IMR-90 (cell line): ENCODE data around the gene FADS2. TPM values are rescaled to one million over a fixed set of nuclear protein-coding genes. Genes with fewer than 3 reads are reported as not detected.

Experiments
- ATAC-seq: fragments of 200-7000 bp; cut with Tn5 transposase; 2 replicates; pipeline ENCODE4 v1.9.1; 2020; ENCODE audit warnings: low read depth, mild to moderate bottlenecking, moderate library complexity
- BruUV-seq: library from RNA; stranded (reverse); fragments of 400-500 nt; replicated peaks from 2 replicates; lab custom pipeline; 2021; lab: Mats Ljungman, UMichigan
- CTCF ChIA-PET: fragments of 300-600 bp; formaldehyde crosslinking; extraction: SDS; loops from one replicate; lab custom pipeline; 2021; ENCODE audit warnings: antibody characterized with exemption; lab: Yijun Ruan, JAX
- POLR2A ChIA-PET: fragments of 300-600 bp; sonication (Branson Sonifier 250); formaldehyde crosslinking; loops from one replicate; lab custom pipeline; 2022; ENCODE audit warnings: antibody characterized with exemption; ENCODE audit not compliant: unreplicated experiment; lab: Charles Lee
- DNase-seq: peaks from one replicate; pipeline ENCODE4 v3.0.0; 2013
- H2AFZ ChIP-seq: replicated peaks from 2 replicates; pipeline ENCODE3; 2013; ENCODE audit warnings: low read length, mild to moderate bottlenecking; ENCODE audit not compliant: poor library complexity
- H2AK5ac ChIP-seq: 2 replicates; pipeline ENCODE4 v1.6.1; 2013; ENCODE audit warnings: low read depth, low read length, inconsistent platforms
- H2AK9ac ChIP-seq: replicated peaks from 2 replicates; pipeline ENCODE3; 2013; ENCODE audit warnings: mild to moderate bottlenecking, low read depth, low read length, moderate library complexity; ENCODE audit not compliant: poor library complexity
- H2BK120ac ChIP-seq: 2 replicates; pipeline ENCODE4 v1.6.1; 2013; ENCODE audit warnings: low read depth, low read length, inconsistent platforms
- H2BK15ac ChIP-seq: 3 replicates; pipeline ENCODE4 v1.6.1; 2013; ENCODE audit warnings: low read depth, low read length, inconsistent platforms
- H2BK20ac ChIP-seq: 2 replicates; pipeline ENCODE4 v1.6.1; 2013; ENCODE audit warnings: low read depth, mild to moderate bottlenecking, inconsistent platforms, low read length, moderate library complexity
- H2BK5ac ChIP-seq: 2 replicates; pipeline ENCODE4 v1.6.1; 2013; ENCODE audit warnings: mild to moderate bottlenecking, low read depth, low read length, inconsistent platforms; ENCODE audit not compliant: poor library complexity, severe bottlenecking
- H3K14ac ChIP-seq: replicated peaks from 2 replicates; pipeline ENCODE4 v1.6.1; 2013; ENCODE audit warnings: low read depth, low read length, inconsistent platforms
- H3K18ac ChIP-seq: 2 replicates; pipeline ENCODE4 v1.6.1; 2013; ENCODE audit warnings: low read depth, low read length, control low read depth
- H3K23ac ChIP-seq: 2 replicates; pipeline ENCODE4 v1.6.1; 2013; ENCODE audit warnings: low read depth, low read length, inconsistent platforms
- H3K27ac ChIP-seq: 2 replicates; pipeline ENCODE4 v1.5.1; 2013; ENCODE audit warnings: mild to moderate bottlenecking, control low read depth, low read length; ENCODE audit not compliant: insufficient read depth
- H3K27me3 ChIP-seq: 2 replicates; pipeline ENCODE4 v1.6.1; 2013; ENCODE audit warnings: low read length; ENCODE audit not compliant: control insufficient read depth, insufficient read depth
- H3K36me3 ChIP-seq: 2 replicates; pipeline ENCODE4 v1.6.1; 2013; ENCODE audit warnings: low read length, mixed read lengths; ENCODE audit not compliant: control insufficient read depth, insufficient read depth
- H3K4ac ChIP-seq: 2 replicates; pipeline ENCODE4 v1.6.1; 2013; ENCODE audit warnings: low read depth, low read length, inconsistent platforms
- H3K4me1 ChIP-seq: 2 replicates; pipeline ENCODE4 v1.6.1; 2013; ENCODE audit warnings: low read length, mixed read lengths; ENCODE audit not compliant: control insufficient read depth, insufficient read depth
- H3K4me2 ChIP-seq: 2 replicates; pipeline ENCODE4 v1.6.1; 2013; ENCODE audit warnings: low read depth, mild to moderate bottlenecking, control low read depth, low read length, moderate library complexity
- H3K4me3 ChIP-seq: 2 replicates; pipeline ENCODE4 v1.5.1; 2013; ENCODE audit warnings: low read depth, mild to moderate bottlenecking, control low read depth, low read length, moderate library complexity; ENCODE audit not compliant: insufficient read depth
- H3K56ac ChIP-seq: 2 replicates; pipeline ENCODE4 v1.6.1; 2013; ENCODE audit warnings: low read length, inconsistent platforms; ENCODE audit not compliant: insufficient read depth; ENCODE audit errors: extremely low read depth
- H3K79me1 ChIP-seq, 2 experiments: 2 replicates each; pipeline ENCODE4 v1.6.1; 2013; ENCODE audit warnings: low read length in 2 of 2, inconsistent platforms in 1 of 2, low read depth in 1 of 2
- H3K9ac ChIP-seq: 2 replicates; pipeline ENCODE4 v1.6.1; 2013; ENCODE audit warnings: low read depth, low read length, control low read depth
- H3K9me1 ChIP-seq: 2 replicates; pipeline ENCODE4 v1.6.1; 2013; ENCODE audit warnings: low read length, inconsistent platforms; ENCODE audit not compliant: insufficient read depth
- H3K9me3 ChIP-seq: 2 replicates; pipeline ENCODE4 v1.6.1; 2013; ENCODE audit warnings: low read length; ENCODE audit not compliant: control insufficient read depth, insufficient read depth
- H4K20me1 ChIP-seq: 2 replicates; pipeline ENCODE4 v1.6.1; 2013; ENCODE audit warnings: low read length, inconsistent platforms; ENCODE audit not compliant: insufficient read depth
- H4K5ac ChIP-seq: 2 replicates; pipeline ENCODE4 v1.6.1; 2013; ENCODE audit warnings: mild to moderate bottlenecking, low read depth, low read length, control low read depth
- H4K8ac ChIP-seq, 2 experiments: 2 replicates each; pipeline ENCODE4 v1.6.1; 2013; ENCODE audit warnings: low read depth in 2 of 2, low read length in 2 of 2, control low read depth in 1 of 2, inconsistent platforms in 1 of 2
- H4K91ac ChIP-seq: 2 replicates; pipeline ENCODE4 v1.6.1; 2013; ENCODE audit warnings: low read depth, low read length, inconsistent platforms; ENCODE audit not compliant: insufficient read depth
- CEBPB ChIP-seq: IDR thresholded peaks from 2 replicates; pipeline ENCODE4 v1.6.1; 2012; ENCODE audit warnings: low read depth, low read length, improper control_type of control experiment
- MAFK ChIP-seq: IDR thresholded peaks from 2 replicates; pipeline ENCODE4 v1.6.1; 2012; ENCODE audit warnings: low read depth, low read length, improper control_type of control experiment
- MAZ ChIP-seq: IDR thresholded peaks from 2 replicates; pipeline ENCODE4 v1.6.1; 2012; ENCODE audit warnings: low read depth, mild to moderate bottlenecking, low read length, improper control_type of control experiment, moderate library complexity, borderline replicate concordance
- NFE2L2 ChIP-seq: fragments of 150-350 bp; IDR thresholded peaks from 2 replicates; pipeline ENCODE4 v1.6.1; 2016; ENCODE audit warnings: low read depth, mild to moderate bottlenecking, low read length
- RAD21 ChIP-seq: IDR thresholded peaks from 2 replicates; pipeline ENCODE4 v1.6.1; 2012; ENCODE audit warnings: low read length, improper control_type of control experiment
- RCOR1 ChIP-seq: IDR thresholded peaks from 2 replicates; pipeline ENCODE4 v1.6.1; 2012; ENCODE audit warnings: mild to moderate bottlenecking, low read length, improper control_type of control experiment; ENCODE audit not compliant: insufficient replicate concordance
- SMC3 ChIP-seq: fragments of 150-350 bp; IDR thresholded peaks from 2 replicates; pipeline ENCODE4 v1.6.1; 2016; ENCODE audit warnings: low read depth, mild to moderate bottlenecking, antibody characterized with exemption, low read length, moderate library complexity
- WGBS, 2 experiments: methylation state at CpG; one replicate each; pipeline versions ENCODE4 v1.1.5 to v1.1.7; 2013; ENCODE audit warnings: missing lambda C conversion rate in 2 of 2; ENCODE audit not compliant: insufficient read length in 1 of 2; ENCODE audit errors: extremely low coverage in 2 of 2; 5-methylcytosine and 5-hydroxymethylcytosine counted together
- dilution Hi-C: fragments of 300-500 bp; cut with HindIII; formaldehyde crosslinking; loops from one replicate; pipeline ENCODE4 v1.14.3; 2018; ENCODE audit warnings: low sequenced_read_pairs; ENCODE audit not compliant: unreplicated experiment
- in situ Hi-C: fragments of 300-500 bp; cut with MboI; formaldehyde crosslinking; loops from 3 replicates; pipeline ENCODE4 v1.14.3; 2019; ENCODE audit warnings: low sequenced_read_pairs, inconsistent platforms, mixed read lengths
- intact Hi-C: fragments of 100-400 bp; cut with micrococcal nuclease; formaldehyde crosslinking; loops from 2 replicates; pipeline ENCODE4 v1.10.0; 2022
- polyA plus RNA-seq, 3 experiments: library from polyadenylated mRNA; depleted of rRNA; stranded (reverse); fragments of >200 nt; gene quantifications; 2 replicates each; pipeline ENCODE4 v1.2.3, GENCODE V29; 2012; ENCODE audit warnings: low replicate concordance in 1 of 3
- total RNA-seq: library from RNA; depleted of rRNA; stranded (reverse); fragments of >200 nt; gene quantifications from 2 replicates; pipeline ENCODE4 v1.2.3, GENCODE V29; 2012
- TF ChIP-seq, protein P1 (sequence below): conservative IDR thresholded peaks from 2 replicates; pipeline ENCODE4 v1.5.1; 2012; ENCODE audit warnings: mild to moderate bottlenecking, low read depth, low read length, improper control_type of control experiment
- TF ChIP-seq, protein P2 (sequence below): fragments of 150-350 bp; IDR thresholded peaks from 2 replicates; pipeline ENCODE4 v1.6.1; 2016; ENCODE audit warnings: low read depth, mild to moderate bottlenecking, low read length, moderate library complexity, borderline replicate concordance

The FADS2 gene
- total and polyA plus RNA-seq, 2 of the 4 experiments (the other 2 are of a cell fraction): 33.3 to 88.4 TPM

DNA sequence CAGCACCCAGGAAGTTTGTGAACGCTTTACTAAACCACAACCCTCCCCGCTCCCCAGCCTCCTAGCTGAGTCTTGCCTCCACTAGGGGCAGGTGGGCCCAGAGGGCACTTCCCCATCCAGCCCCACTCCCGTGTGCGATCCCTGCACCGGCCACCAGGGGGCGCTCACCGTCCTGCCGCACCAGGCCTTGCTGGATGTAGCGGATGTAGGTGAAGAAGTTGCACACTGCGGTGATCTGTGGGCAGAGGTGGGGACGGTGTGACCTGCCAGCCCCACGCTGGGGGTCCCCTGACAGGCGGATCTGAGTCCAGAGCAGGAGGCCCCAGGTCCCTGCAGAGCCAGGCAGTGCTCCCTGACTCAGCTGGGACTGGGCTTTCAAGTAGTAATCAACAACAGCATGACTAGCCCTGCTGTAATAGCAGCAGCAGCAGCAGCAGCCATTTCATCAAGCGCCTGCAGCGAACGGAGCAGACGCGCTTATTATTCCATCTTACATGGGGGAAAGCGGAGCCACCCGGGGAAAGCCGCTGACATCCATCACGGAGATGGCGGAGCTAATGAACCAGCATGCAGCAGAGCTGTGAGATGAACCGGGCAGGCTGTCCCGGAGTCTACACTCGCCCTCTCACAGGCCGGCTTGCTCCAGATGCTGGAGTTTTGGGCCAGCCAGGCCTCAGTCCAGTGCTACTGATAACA, 71.2 kb downstream of the FADS2 start:
- Histone ChIP-seq H3K27ac (no peak overlapping the region), H3K9ac (no peak overlapping the region), H3K56ac (no peak overlapping the region), H2AK9ac (peak overlapping the region; percentile 94), H2AFZ (peak overlapping the region; percentile 87), H2AK5ac (peak overlapping the region; percentile 50; the same call in 1 of the 2 replicates), H3K4me1 (no peaks in the 10 kb centered on the region), H3K9me3 (no peaks in the 10 kb centered on the region), H2BK15ac (no peak overlapping the region), H4K8ac (no peak overlapping the region), H4K5ac (no peak overlapping the region), H4K91ac (no peak overlapping the region), H2BK120ac (no peak overlapping the region), H4K20me1 (no peaks in the 10 kb centered on the region), H3K18ac (no peak overlapping the region), H2BK5ac (no peak overlapping the region), H3K36me3 (no peaks in the 10 kb centered on the region; the same call in 1 of the 2 replicates), H2BK20ac (no peak overlapping the region), H3K14ac (no peak overlapping the region), H3K9me1 (no peaks in the 10 kb centered on the region), H3K79me1 (no peaks in the 10 kb centered on the region), H3K27me3 (no peaks in the 10 kb centered on the region), H3K23ac (no peak overlapping the region), H3K4ac (no peak overlapping the region), H3K4me3 (no peak overlapping the region), H3K4me2 (no peak overlapping the region)
- POLR2A ChIA-PET: interaction anchor here (0.7 kb wide), 1 partner anchor 170 kb away, joined by 4 read pairs; no protein-coding TSS in a partner anchor
- peak; percentile 89 for ATAC-seq
- intact Hi-C loops (loop anchor here (1.0 kb wide), 2 partner anchors 48 to 209 kb away; no protein-coding TSS in a partner anchor), in situ Hi-C loops (loop anchor here (5.0 kb wide), 2 partner anchors 48 to 208 kb away; no protein-coding TSS in a partner anchor), dilution Hi-C loops (no loop called here)
- CTCF ChIA-PET: interaction anchor here (0.7 to 5.2 kb wide), 11 partner anchors 24 to 208 kb away, joined by 3 to 52 read pairs (median 4); partner anchors contain the start of genes BEST1 and FTH1
- TF ChIP-seq RCOR1: no peak
- TF ChIP-seq NFE2L2: no peak
- TF ChIP-seq, protein P1, sequence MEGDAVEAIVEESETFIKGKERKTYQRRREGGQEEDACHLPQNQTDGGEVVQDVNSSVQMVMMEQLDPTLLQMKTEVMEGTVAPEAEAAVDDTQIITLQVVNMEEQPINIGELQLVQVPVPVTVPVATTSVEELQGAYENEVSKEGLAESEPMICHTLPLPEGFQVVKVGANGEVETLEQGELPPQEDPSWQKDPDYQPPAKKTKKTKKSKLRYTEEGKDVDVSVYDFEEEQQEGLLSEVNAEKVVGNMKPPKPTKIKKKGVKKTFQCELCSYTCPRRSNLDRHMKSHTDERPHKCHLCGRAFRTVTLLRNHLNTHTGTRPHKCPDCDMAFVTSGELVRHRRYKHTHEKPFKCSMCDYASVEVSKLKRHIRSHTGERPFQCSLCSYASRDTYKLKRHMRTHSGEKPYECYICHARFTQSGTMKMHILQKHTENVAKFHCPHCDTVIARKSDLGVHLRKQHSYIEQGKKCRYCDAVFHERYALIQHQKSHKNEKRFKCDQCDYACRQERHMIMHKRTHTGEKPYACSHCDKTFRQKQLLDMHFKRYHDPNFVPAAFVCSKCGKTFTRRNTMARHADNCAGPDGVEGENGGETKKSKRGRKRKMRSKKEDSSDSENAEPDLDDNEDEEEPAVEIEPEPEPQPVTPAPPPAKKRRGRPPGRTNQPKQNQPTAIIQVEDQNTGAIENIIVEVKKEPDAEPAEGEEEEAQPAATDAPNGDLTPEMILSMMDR: peak; percentile 98
- peak; percentile 86 for TF ChIP-seq RAD21
- peak; percentile 36; the same call in 1 of the 2 replicates for TF ChIP-seq MAZ
- TF ChIP-seq, protein P2, sequence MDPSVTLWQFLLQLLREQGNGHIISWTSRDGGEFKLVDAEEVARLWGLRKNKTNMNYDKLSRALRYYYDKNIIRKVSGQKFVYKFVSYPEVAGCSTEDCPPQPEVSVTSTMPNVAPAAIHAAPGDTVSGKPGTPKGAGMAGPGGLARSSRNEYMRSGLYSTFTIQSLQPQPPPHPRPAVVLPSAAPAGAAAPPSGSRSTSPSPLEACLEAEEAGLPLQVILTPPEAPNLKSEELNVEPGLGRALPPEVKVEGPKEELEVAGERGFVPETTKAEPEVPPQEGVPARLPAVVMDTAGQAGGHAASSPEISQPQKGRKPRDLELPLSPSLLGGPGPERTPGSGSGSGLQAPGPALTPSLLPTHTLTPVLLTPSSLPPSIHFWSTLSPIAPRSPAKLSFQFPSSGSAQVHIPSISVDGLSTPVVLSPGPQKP: no peak
- peak; percentile 98 for TF ChIP-seq SMC3
- TF ChIP-seq CEBPB: no peak
- TF ChIP-seq MAFK: no peak
- peak; percentile 54 for DNase-seq
- 44% methylated on average over 12 of the region's 27 CpGs; no CpG with 5 or more reads in 1 of the 2 experiments for WGBS, 2 experiments
- BruUV-seq: no TSS peak
